ENCODE results near the gene RRAGC.
A peak's percentile ranks its signal among the peaks of the same experiment; 100 is the strongest.
"Not testable (repeated sequence)": the region's sequence is repeated elsewhere in the genome, so short reads cannot be mapped to it uniquely, and the experiment has no call there.

The RRAGC gene

GRCh38 chr1:38840281-38840680 is 19.3 kb downstream of the RRAGC start:
- peak overlapping the region; percentile 29 for H3K9ac ChIP-seq (ENCODE audit: low read length)
- H2AFZ ChIP-seq (ENCODE audit: low read depth, low read length), result no peak overlapping the region
- no peak overlapping the region for H2BK5ac ChIP-seq (ENCODE audit: low read depth, low read length, poor library complexity, severe bottlenecking)
- H2BK15ac ChIP-seq (ENCODE audit: low read depth, poor library complexity, severe bottlenecking), result no peak overlapping the region
- H3K27me3 ChIP-seq (ENCODE audit: control insufficient read depth in 1 of 2, insufficient read depth in 1 of 2, low read length in 2 of 2), result no peaks in the 10 kb centered on the region
- H4K91ac ChIP-seq (ENCODE audit: low read length), result no peak overlapping the region
- H3K4me3 ChIP-seq (ENCODE audit: insufficient read depth in 1 of 2, low read depth in 1 of 2, low read length in 2 of 2), result no peak overlapping the region
- no peak for DNase-seq
- no peak overlapping the region for H3K14ac ChIP-seq (ENCODE audit: low read length in 2 of 2)
- no peak overlapping the region for H3K4ac ChIP-seq (ENCODE audit: low read depth in 1 of 2, low read length in 2 of 2)
- H3K18ac ChIP-seq (ENCODE audit: low read depth in 1 of 2, low read length in 2 of 2), result no peak overlapping the region
- H3K9me3 ChIP-seq (ENCODE audit: control insufficient read depth, low read length), result no peaks in the 10 kb centered on the region
- no peak overlapping the region for H2AK5ac ChIP-seq (ENCODE audit: low read length, severe bottlenecking)
- H2BK12ac ChIP-seq (ENCODE audit: low read length in 2 of 2), result no peak overlapping the region
- H3K23ac ChIP-seq (ENCODE audit: low read length in 2 of 2), result no peak overlapping the region
- H3K79me1 ChIP-seq (replicated peaks; ENCODE audit: low read length, poor library complexity, severe bottlenecking), result peaks cover 21% of the 10 kb centered on the region
- H3K4me2 ChIP-seq (ENCODE audit: low read length, poor library complexity, severe bottlenecking), result no peak overlapping the region
- no peak overlapping the region for H3K27ac ChIP-seq (ENCODE audit: low read length, poor library complexity, severe bottlenecking)
- WGBS, result 96% methylated on average over 2 of the region's 2 CpGs
- no peak overlapping the region for H2BK120ac ChIP-seq (ENCODE audit: low read depth, low read length)
- H3K36me3 ChIP-seq (ENCODE audit: control insufficient read depth in 1 of 2, insufficient read depth in 2 of 2, low read depth in 1 of 2, low read length in 2 of 2), result peaks cover 17 to 77% of the 10 kb centered on the region in 2 experiments
- H3K4me1 ChIP-seq (ENCODE audit: control insufficient read depth, insufficient read depth, low read depth, low read length), result no peaks in the 10 kb centered on the region
- H4K8ac ChIP-seq (ENCODE audit: low read length), result no peak overlapping the region

DNA sequence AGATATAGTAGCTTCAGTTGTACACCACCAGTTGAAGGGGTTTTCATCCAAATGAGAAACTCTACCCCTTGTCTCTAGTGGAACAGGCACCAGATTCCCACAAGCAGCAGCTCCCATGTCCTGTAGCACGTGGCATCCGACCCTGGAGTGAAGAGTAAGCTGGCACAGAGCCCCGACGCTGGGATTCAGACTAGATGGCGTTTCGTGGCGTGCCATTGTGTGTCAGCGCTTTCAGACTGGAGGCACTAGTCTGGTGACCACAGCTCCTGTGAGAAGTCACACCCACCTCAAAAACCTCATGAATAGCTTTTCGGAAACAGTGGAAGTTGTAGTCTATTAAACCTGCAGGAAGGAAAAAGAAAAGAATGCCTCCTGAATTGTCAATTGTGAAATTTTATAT is 20.2 kb downstream of the RRAGC start:
- Histone ChIP-seq H2BK5ac (ENCODE audit: low read depth, low read length, poor library complexity, severe bottlenecking) (no peak overlapping the region), H3K23ac (ENCODE audit: low read length in 2 of 2) (no peak overlapping the region), H4K8ac (ENCODE audit: low read length) (no peak overlapping the region), H3K4me2 (ENCODE audit: low read length, poor library complexity, severe bottlenecking) (no peak overlapping the region), H3K18ac (ENCODE audit: low read depth in 1 of 2, low read length in 2 of 2) (no peak overlapping the region), H4K91ac (ENCODE audit: low read length) (no peak overlapping the region), H3K79me1 (replicated peaks; ENCODE audit: low read length, poor library complexity, severe bottlenecking) (peaks cover 19% of the 10 kb centered on the region), H2BK15ac (ENCODE audit: low read depth, poor library complexity, severe bottlenecking) (no peak overlapping the region), H3K4me3 (ENCODE audit: insufficient read depth in 1 of 2, low read depth in 1 of 2, low read length in 2 of 2) (no peak overlapping the region), H3K4me1 (ENCODE audit: control insufficient read depth, insufficient read depth, low read depth, low read length) (peaks cover 2% of the 10 kb centered on the region), H2AK5ac (ENCODE audit: low read length, severe bottlenecking) (no peak overlapping the region), H3K9me3 (ENCODE audit: control insufficient read depth, low read length) (no peaks in the 10 kb centered on the region), H3K9ac (ENCODE audit: low read length) (no peak overlapping the region), H3K4ac (ENCODE audit: low read depth in 1 of 2, low read length in 2 of 2) (no peak overlapping the region), H3K36me3 (ENCODE audit: control insufficient read depth in 1 of 2, insufficient read depth in 2 of 2, low read depth in 1 of 2, low read length in 2 of 2) (peaks cover 17 to 68% of the 10 kb centered on the region in 2 experiments), H3K27me3 (ENCODE audit: control insufficient read depth in 1 of 2, insufficient read depth in 1 of 2, low read length in 2 of 2) (no peaks in the 10 kb centered on the region), H3K27ac (ENCODE audit: low read length, poor library complexity, severe bottlenecking) (no peak overlapping the region), H3K14ac (ENCODE audit: low read length in 2 of 2) (no peak overlapping the region), H2AFZ (ENCODE audit: low read depth, low read length) (no peak overlapping the region), H2BK12ac (ENCODE audit: low read length in 2 of 2) (no peak overlapping the region), H2BK120ac (ENCODE audit: low read depth, low read length) (no peak overlapping the region)
- no peak for DNase-seq
- 97% methylated on average over 9 of the region's 9 CpGs for WGBS

DNA sequence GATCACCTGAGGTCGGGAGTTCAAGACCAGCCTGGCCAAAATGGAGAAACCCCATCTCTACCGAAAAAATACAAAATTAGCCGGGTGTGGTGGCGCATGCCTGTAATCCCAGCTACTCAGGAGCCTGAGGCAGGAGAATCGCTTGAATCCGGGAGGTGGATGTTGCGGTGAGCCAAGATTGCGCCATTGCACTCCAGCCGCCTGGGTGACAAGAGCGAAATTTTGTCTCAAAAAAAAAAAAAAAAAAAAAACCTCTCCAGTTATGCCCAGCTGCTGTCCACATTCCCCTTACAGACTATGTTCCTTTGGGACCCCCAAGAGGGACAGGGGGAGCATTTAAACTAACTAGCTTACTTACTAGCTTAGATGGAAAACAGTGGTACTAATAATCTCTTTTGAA is 23.3 kb downstream of the RRAGC start:
- not testable (repeated sequence) for H3K9me3 ChIP-seq (ENCODE audit: control insufficient read depth, low read length); H4K91ac ChIP-seq (ENCODE audit: low read length); H2BK120ac ChIP-seq (ENCODE audit: low read depth, low read length); H3K9ac ChIP-seq (ENCODE audit: low read length); H3K23ac ChIP-seq (ENCODE audit: low read length in 2 of 2); H3K4me2 ChIP-seq (ENCODE audit: low read length, poor library complexity, severe bottlenecking); H3K14ac ChIP-seq (ENCODE audit: low read length in 2 of 2); H4K8ac ChIP-seq (ENCODE audit: low read length); H2BK5ac ChIP-seq (ENCODE audit: low read depth, low read length, poor library complexity, severe bottlenecking); H3K27ac ChIP-seq (ENCODE audit: low read length, poor library complexity, severe bottlenecking); H3K4ac ChIP-seq (ENCODE audit: low read depth in 1 of 2, low read length in 2 of 2); H2AFZ ChIP-seq (ENCODE audit: low read depth, low read length); H2AK5ac ChIP-seq (ENCODE audit: low read length, severe bottlenecking); H2BK12ac ChIP-seq (ENCODE audit: low read length in 2 of 2); H3K18ac ChIP-seq (ENCODE audit: low read depth in 1 of 2, low read length in 2 of 2); DNase-seq; H2BK15ac ChIP-seq (ENCODE audit: low read depth, poor library complexity, severe bottlenecking); H3K4me1 ChIP-seq (ENCODE audit: control insufficient read depth, insufficient read depth, low read depth, low read length); H3K4me3 ChIP-seq (ENCODE audit: insufficient read depth in 1 of 2, low read depth in 1 of 2, low read length in 2 of 2)
- peaks cover 8 to 11% of the 10 kb centered on the region in 2 experiments for H3K27me3 ChIP-seq (ENCODE audit: control insufficient read depth in 1 of 2, insufficient read depth in 1 of 2, low read length in 2 of 2)
- H3K79me1 ChIP-seq (replicated peaks; ENCODE audit: low read length, poor library complexity, severe bottlenecking), result peaks cover 10% of the 10 kb centered on the region
- peaks cover 14 to 44% of the 10 kb centered on the region in 2 experiments for H3K36me3 ChIP-seq (ENCODE audit: control insufficient read depth in 1 of 2, insufficient read depth in 2 of 2, low read depth in 1 of 2, low read length in 2 of 2)
- WGBS, result 93% methylated on average over 9 of the region's 10 CpGs

DNA sequence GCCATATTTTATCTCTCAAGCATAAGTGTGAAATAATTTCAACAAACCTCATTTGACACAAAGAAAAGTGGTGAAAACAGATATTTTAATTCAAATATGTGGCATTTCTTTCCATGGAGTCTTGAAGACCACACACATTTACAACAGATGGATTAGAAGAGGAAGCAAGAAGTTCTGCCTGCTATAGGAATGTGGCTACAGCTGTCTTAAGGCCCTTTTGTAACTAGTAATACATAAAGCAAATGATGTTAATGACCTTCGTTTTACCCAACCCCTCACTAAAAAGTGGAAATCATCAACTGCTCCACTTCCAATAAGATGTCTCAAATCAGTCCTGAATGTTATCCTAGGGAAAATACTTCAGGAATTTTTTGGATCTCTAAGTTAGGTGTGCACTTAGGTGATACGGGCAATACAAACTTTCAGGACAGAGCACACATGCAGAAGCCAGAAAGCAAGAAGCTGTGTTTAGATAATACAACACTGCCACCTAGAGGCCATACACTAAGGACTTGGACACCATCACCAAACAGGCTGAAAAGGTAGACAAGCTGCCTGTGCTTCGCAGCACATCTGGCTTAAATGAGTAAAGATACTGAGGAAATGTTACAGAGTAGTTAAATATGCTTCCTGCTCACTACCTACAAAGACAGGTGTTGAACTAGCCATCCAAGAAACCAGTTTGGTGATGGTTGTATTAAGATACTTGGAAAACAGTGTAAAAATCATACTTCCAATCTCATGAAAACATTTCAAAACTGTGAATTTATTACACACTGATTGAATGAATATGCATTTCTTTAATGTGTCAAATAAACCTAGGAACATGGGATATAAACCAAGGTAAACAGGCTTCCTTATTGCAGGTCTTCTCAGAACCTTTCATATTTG is 24.4 kb downstream of the RRAGC start:
- no peak overlapping the region for H2BK5ac ChIP-seq (ENCODE audit: low read depth, low read length, poor library complexity, severe bottlenecking)
- no peaks in the 10 kb centered on the region for H3K9me3 ChIP-seq (ENCODE audit: control insufficient read depth, low read length)
- no peak overlapping the region for H2BK12ac ChIP-seq (ENCODE audit: low read length in 2 of 2)
- no peak overlapping the region for H2AK5ac ChIP-seq (ENCODE audit: low read length, severe bottlenecking)
- H3K18ac ChIP-seq (ENCODE audit: low read depth in 1 of 2, low read length in 2 of 2), result no peak overlapping the region
- H3K9ac ChIP-seq (ENCODE audit: low read length), result no peak overlapping the region
- H3K4me3 ChIP-seq (ENCODE audit: insufficient read depth in 1 of 2, low read depth in 1 of 2, low read length in 2 of 2), result no peak overlapping the region
- WGBS, result 77% methylated on average over 2 of the region's 3 CpGs
- no peak overlapping the region for H3K14ac ChIP-seq (ENCODE audit: low read length in 2 of 2)
- peaks cover 2% of the 10 kb centered on the region for H3K4me1 ChIP-seq (ENCODE audit: control insufficient read depth, insufficient read depth, low read depth, low read length)
- DNase-seq, result peak; percentile 84
- H2BK120ac ChIP-seq (ENCODE audit: low read depth, low read length), result no peak overlapping the region
- H3K36me3 ChIP-seq (ENCODE audit: control insufficient read depth in 1 of 2, insufficient read depth in 2 of 2, low read depth in 1 of 2, low read length in 2 of 2), result peaks cover 10 to 32% of the 10 kb centered on the region in 2 experiments
- peaks cover 16 to 19% of the 10 kb centered on the region in 2 experiments for H3K27me3 ChIP-seq (ENCODE audit: control insufficient read depth in 1 of 2, insufficient read depth in 1 of 2, low read length in 2 of 2)
- no peak overlapping the region for H2BK15ac ChIP-seq (ENCODE audit: low read depth, poor library complexity, severe bottlenecking)
- no peak overlapping the region for H4K8ac ChIP-seq (ENCODE audit: low read length)
- no peak overlapping the region for H4K91ac ChIP-seq (ENCODE audit: low read length)
- H3K4me2 ChIP-seq (ENCODE audit: low read length, poor library complexity, severe bottlenecking), result no peak overlapping the region
- no peak overlapping the region for H3K27ac ChIP-seq (ENCODE audit: low read length, poor library complexity, severe bottlenecking)
- no peak overlapping the region for H3K23ac ChIP-seq (ENCODE audit: low read length in 2 of 2)
- no peak overlapping the region for H3K4ac ChIP-seq (ENCODE audit: low read depth in 1 of 2, low read length in 2 of 2)
- H2AFZ ChIP-seq (ENCODE audit: low read depth, low read length), result no peak overlapping the region
- H3K79me1 ChIP-seq (replicated peaks; ENCODE audit: low read length, poor library complexity, severe bottlenecking), result peaks cover 7% of the 10 kb centered on the region
